Measurements from ENCODE around the gene SAMD7.

SAMD7 gene

GRCh38 chr3:169929830-169930519, 18.6 kb downstream of the SAMD7 start:
- H3K4me3 ChIP-seq (replicated peaks; ENCODE audit: low read depth, low read length) = no peak overlapping the region
- no peak for TF ChIP-seq CTCF (IDR thresholded peaks at IDR 0.05; ENCODE audit: low read depth, low read length, missing control alignments)
- no peak for DNase-seq (ENCODE audit: extremely low read depth, low read depth)

- H3K4me3 ChIP-seq (replicated peaks; ENCODE audit: low read depth, low read length) = no peak overlapping the region
- no peak for DNase-seq (ENCODE audit: extremely low read depth, low read depth)
- TF ChIP-seq CTCF (IDR thresholded peaks at IDR 0.05; ENCODE audit: low read depth, low read length, missing control alignments) = no peak
Observed at GRCh38 chr3:169930843-169931242, 19.5 kb downstream of the SAMD7 start.

GRCh38 chr3:169931747-169932520, 20.6 kb downstream of the SAMD7 start:
- TF ChIP-seq CTCF (IDR thresholded peaks at IDR 0.05; ENCODE audit: low read depth, low read length, missing control alignments) = no peak
- DNase-seq (ENCODE audit: extremely low read depth, low read depth) = no peak
- H3K4me3 ChIP-seq (replicated peaks; ENCODE audit: low read depth, low read length) = no peak overlapping the region

DNA sequence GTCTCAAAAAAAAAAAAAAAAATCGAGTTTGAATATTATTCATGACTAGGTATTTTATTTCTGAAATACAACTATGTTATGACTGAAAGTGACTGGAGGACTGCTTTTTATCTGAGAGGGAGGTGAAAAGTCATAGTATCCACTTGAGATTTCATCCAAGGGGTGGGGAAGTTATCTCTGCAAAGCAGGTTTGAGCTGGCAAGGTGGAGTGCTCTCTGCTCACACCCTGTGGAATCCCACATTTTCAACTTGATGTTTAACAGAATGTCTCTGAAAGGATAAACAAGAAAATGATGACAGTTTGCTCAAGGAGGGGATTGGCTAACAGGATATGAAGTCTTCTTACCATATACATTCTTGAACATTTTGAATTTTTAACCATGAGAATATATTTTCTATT, 27.9 kb downstream of the SAMD7 start:
- no peak overlapping the region for H3K4me3 ChIP-seq (replicated peaks; ENCODE audit: low read depth, low read length)
- DNase-seq (ENCODE audit: extremely low read depth, low read depth) = no peak
- no peak for TF ChIP-seq CTCF (IDR thresholded peaks at IDR 0.05; ENCODE audit: low read depth, low read length, missing control alignments)

GRCh38 chr3:169939751-169940150, 28.4 kb downstream of the SAMD7 start:
- H3K4me3 ChIP-seq (replicated peaks; ENCODE audit: low read depth, low read length) = no peak overlapping the region
- DNase-seq (ENCODE audit: extremely low read depth, low read depth) = no peak
- no peak for TF ChIP-seq CTCF (IDR thresholded peaks at IDR 0.05; ENCODE audit: low read depth, low read length, missing control alignments)

GRCh38 chr3:169940470-169941181, 29.3 kb downstream of the SAMD7 start:
- H3K4me3 ChIP-seq (replicated peaks; ENCODE audit: low read depth, low read length) = no peak overlapping the region
- TF ChIP-seq CTCF (IDR thresholded peaks at IDR 0.05; ENCODE audit: low read depth, low read length, missing control alignments) = no peak
- DNase-seq (ENCODE audit: extremely low read depth, low read depth) = no peak
